HepG2 (cell line): Measurements from ENCODE around the gene LCE1B. TPM values are rescaled to one million over a fixed set of nuclear protein-coding genes. Genes with fewer than 3 reads are reported as not detected.

ENCODE experiments used
- ATAC-seq: fragments of 200-7000 bp; cut with Tn5 transposase; 3 replicates; pipeline ENCODE4 v1.9.1; 2020; ENCODE audit warnings: mild to moderate bottlenecking, moderate library complexity
- BruUV-seq: library from RNA; stranded (reverse); fragments of 400-500 nt; replicated peaks from 2 replicates; lab custom pipeline; 2021; lab: Mats Ljungman, UMichigan
- CTCF ChIA-PET: fragments of 300-600 bp; formaldehyde crosslinking; extraction: SDS; loops from one replicate; lab custom pipeline; 2021; ENCODE audit warnings: low total read pairs, inconsistent platforms, low intra/inter-chr PET ratio; lab: Yijun Ruan, JAX
- POLR2A ChIA-PET: fragments of 350-600 bp; sonication (Branson Sonifier 250); formaldehyde crosslinking; loops from one replicate; lab custom pipeline; 2020; ENCODE audit warnings: antibody characterized with exemption, inconsistent platforms; lab: Yijun Ruan, JAX
- DNase-seq: peaks from one replicate; pipeline ENCODE4 v3.0.0-alpha.2; 2015; ENCODE audit warnings: low spot score
- FAIRE-seq: peaks from 3 replicates; lab custom pipeline; 2011; peaks lifted over from hg19 to GRCh38; lab: Jason Lieb, UNC
- H2AFZ ChIP-seq: one replicate; pipeline ENCODE4 v1.6.1; 2011; ENCODE audit warnings: low read length, inconsistent platforms
- H3K27ac ChIP-seq: fragments of 300-600 bp; 3 replicates; pipeline ENCODE4 v1.8.0; 2011; ENCODE audit warnings: mixed run types, mild to moderate bottlenecking, mixed read lengths, low read length, inconsistent platforms; ENCODE audit not compliant: insufficient read depth; ENCODE audit errors: extremely low read length
- H3K27me3 ChIP-seq, 2 experiments: fragments of 200-600 bp in 1 of 2; 2 replicates in 1 of 2; 3 replicates in 1 of 2; pipeline versions ENCODE4 v1.6.0 to v1.8.0; 2011; ENCODE audit warnings: low read length in 2 of 2, mild to moderate bottlenecking in 2 of 2, moderate library complexity in 2 of 2, inconsistent platforms in 1 of 2; ENCODE audit not compliant: insufficient read depth in 2 of 2, control insufficient read depth in 1 of 2
- H3K36me3 ChIP-seq, 2 experiments: fragments of 200-600 bp in 1 of 2; replicated peaks in 1 of 2; 2 replicates in 1 of 2; 3 replicates in 1 of 2; pipeline versions ENCODE4 v1.5.1 to v1.8.0; 2011; ENCODE audit warnings: low read length in 2 of 2, inconsistent platforms in 1 of 2; ENCODE audit not compliant: insufficient read depth in 2 of 2, control insufficient read depth in 1 of 2
- H3K4me1 ChIP-seq: 2 replicates; pipeline ENCODE4 v1.5.1; 2012; ENCODE audit warnings: low read length, inconsistent platforms; ENCODE audit not compliant: insufficient read depth
- H3K4me2 ChIP-seq: 2 replicates; pipeline ENCODE4 v1.6.0; 2011; ENCODE audit warnings: low read depth, low read length, inconsistent platforms
- H3K4me3 ChIP-seq, 3 experiments: fragments of 200-600 bp in 1 of 3; sonication (generic), shearing (Covaris generic) in 1 of 3; replicated peaks in 1 of 3; 2 replicates each; pipeline ENCODE4 v1.5.1; 2011 to 2016; ENCODE audit warnings: low read length in 3 of 3, inconsistent platforms in 2 of 3, low read depth in 2 of 3, mild to moderate bottlenecking in 2 of 3, control low read depth in 1 of 3, mixed read lengths in 1 of 3; ENCODE audit not compliant: insufficient read depth in 1 of 3
- H3K79me2 ChIP-seq: one replicate; pipeline ENCODE4 v1.6.1; 2011; ENCODE audit warnings: low read length, inconsistent platforms; ENCODE audit not compliant: insufficient read depth
- H3K9ac ChIP-seq: 2 replicates; pipeline ENCODE4 v1.6.0; 2011; ENCODE audit warnings: mild to moderate bottlenecking, low read depth, low read length, inconsistent platforms; ENCODE audit not compliant: insufficient read depth
- H3K9me3 ChIP-seq: 2 replicates; pipeline ENCODE4 v1.5.1; 2012; ENCODE audit warnings: mild to moderate bottlenecking, low read length
- H4K20me1 ChIP-seq: 2 replicates; pipeline ENCODE4 v1.6.0; 2011; ENCODE audit warnings: inconsistent platforms, mild to moderate bottlenecking, low read length, moderate library complexity; ENCODE audit not compliant: insufficient read depth
- AFF4 ChIP-seq: sonication (generic); formaldehyde crosslinking; IDR thresholded peaks from 2 replicates; pipeline ENCODE4 v1.4.0; 2020; ENCODE audit warnings: missing genetic modification reagents
- ESRRA ChIP-seq: sonication (generic); formaldehyde crosslinking; IDR thresholded peaks from 2 replicates; pipeline ENCODE4 v1.5.1; 2020; ENCODE audit warnings: mild to moderate bottlenecking, low read depth, missing genetic modification reagents
- GLMP ChIP-seq: sonication (generic); formaldehyde crosslinking; IDR thresholded peaks from 2 replicates; pipeline ENCODE4 v1.9.0; 2021; ENCODE audit warnings: missing genetic modification reagents, mild to moderate bottlenecking, borderline replicate concordance
- MAFF ChIP-seq: IDR thresholded peaks from 2 replicates; pipeline ENCODE4 v1.6.1; 2011; ENCODE audit warnings: low read depth, low read length, improper control_type of control experiment
- MAFK ChIP-seq, 2 experiments: IDR thresholded peaks in 1 of 2; conservative IDR thresholded peaks in 1 of 2; 2 replicates each; pipeline ENCODE4 v1.6.1; 2011; ENCODE audit warnings: improper control_type of control experiment in 2 of 2, low read length in 2 of 2
- RBAK ChIP-seq: sonication (generic); formaldehyde crosslinking; IDR thresholded peaks from 2 replicates; pipeline ENCODE4 v1.5.1; 2020; ENCODE audit warnings: mild to moderate bottlenecking, missing genetic modification reagents
- ZNF816 ChIP-seq: sonication (generic); formaldehyde crosslinking; IDR thresholded peaks from 2 replicates; pipeline ENCODE4 v1.8.0; 2022; ENCODE audit warnings: missing genetic modification reagents, mild to moderate bottlenecking, borderline replicate concordance
- ZNF878 ChIP-seq: sonication (generic); formaldehyde crosslinking; IDR thresholded peaks from 2 replicates; pipeline ENCODE4 v1.8.1; 2023; ENCODE audit warnings: mild to moderate bottlenecking, missing genetic modification reagents, moderate library complexity
- WGBS: methylation state at CpG from one replicate; pipeline ENCODE4 v1.1.6; 2017; ENCODE audit warnings: low lambda C conversion rate; 5-methylcytosine and 5-hydroxymethylcytosine counted together
- in situ Hi-C: cut with HindIII; loops from 2 replicates; pipeline ENCODE4 v1.10.0; 2017; ENCODE audit warnings: low pct_unique_long_range_greater_than_20kb; ENCODE audit not compliant: extremely low pct_ligation_motif_present
- intact Hi-C: fragments of 100-400 bp; cut with micrococcal nuclease; formaldehyde crosslinking; loops from one replicate; pipeline ENCODE4 v1.10.0; 2022; ENCODE audit not compliant: unreplicated experiment
- polyA plus RNA-seq, 8 experiments: library from polyadenylated mRNA; depleted of rRNA in 3 of 8; stranded (reverse) in 7 of 8; unstranded in 1 of 8; fragments of >200 nt; fragmentation: Illumina TruSeq in 4 of 8; extraction: Trizol in 4 of 8; gene quantifications; 2 replicates each; pipeline versions ENCODE4 v1.2.1 to v1.2.3, GENCODE V29; 2011 to 2016; ENCODE audit warnings: low read depth in 4 of 8, missing spikeins in 1 of 8, mixed read lengths in 1 of 8; ENCODE audit not compliant: insufficient read depth in 1 of 8
- total RNA-seq, 5 experiments: library from RNA; depleted of rRNA; stranded (reverse); fragments of >200 nt; fragmentation: Illumina TruSeq; extraction: Trizol; gene quantifications; 2 replicates each; pipeline ENCODE4 v1.2.3, GENCODE V29; 2016; ENCODE audit warnings: low read depth in 1 of 5
- TF ChIP-seq, protein P1 (sequence below): sonication (generic); formaldehyde crosslinking; IDR thresholded peaks from 2 replicates; pipeline ENCODE4 v1.4.0; 2020; ENCODE audit warnings: low read depth, missing genetic modification reagents

The LCE1B gene
- total and polyA plus RNA-seq, 2 of the 13 experiments (the other 11 are each of a cell fraction or from before 2014, with no cell fraction given): not detected

DNA sequence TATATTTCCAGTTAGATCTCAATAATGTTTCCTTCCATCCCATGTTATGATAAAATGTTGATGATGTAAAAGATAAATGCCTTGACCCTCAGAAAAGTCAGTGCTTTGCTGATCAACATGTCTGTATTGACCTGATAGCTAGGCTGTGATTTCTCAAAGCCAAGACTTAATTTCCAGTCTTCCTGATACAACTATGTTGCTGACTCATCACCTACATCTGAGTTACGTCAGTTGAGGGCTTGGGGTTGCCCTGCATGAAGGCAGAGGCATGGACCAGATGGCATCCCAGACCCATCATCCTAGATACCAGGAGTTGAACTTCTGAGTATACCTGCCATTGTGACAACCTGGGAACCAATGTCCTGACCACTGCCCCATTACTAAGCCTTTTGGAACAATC is 10.4 kb upstream of the LCE1B start:
- ChIA-PET POLR2A (no interaction called here), CTCF (no interaction called here)
- Histone ChIP-seq H3K4me1 (no peaks in the 10 kb centered on the region), H3K36me3 (no peaks in the 10 kb centered on the region), H3K9me3 (no peaks in the 10 kb centered on the region), H3K27me3 (no peaks in the 10 kb centered on the region), H4K20me1 (no peaks in the 10 kb centered on the region), H3K79me2 (no peaks in the 10 kb centered on the region), H3K4me2 (no peak overlapping the region), H3K4me3 (no peak overlapping the region), H2AFZ (no peak overlapping the region), H3K27ac (no peak overlapping the region), H3K9ac (no peak overlapping the region)
- TF ChIP-seq, protein P1, sequence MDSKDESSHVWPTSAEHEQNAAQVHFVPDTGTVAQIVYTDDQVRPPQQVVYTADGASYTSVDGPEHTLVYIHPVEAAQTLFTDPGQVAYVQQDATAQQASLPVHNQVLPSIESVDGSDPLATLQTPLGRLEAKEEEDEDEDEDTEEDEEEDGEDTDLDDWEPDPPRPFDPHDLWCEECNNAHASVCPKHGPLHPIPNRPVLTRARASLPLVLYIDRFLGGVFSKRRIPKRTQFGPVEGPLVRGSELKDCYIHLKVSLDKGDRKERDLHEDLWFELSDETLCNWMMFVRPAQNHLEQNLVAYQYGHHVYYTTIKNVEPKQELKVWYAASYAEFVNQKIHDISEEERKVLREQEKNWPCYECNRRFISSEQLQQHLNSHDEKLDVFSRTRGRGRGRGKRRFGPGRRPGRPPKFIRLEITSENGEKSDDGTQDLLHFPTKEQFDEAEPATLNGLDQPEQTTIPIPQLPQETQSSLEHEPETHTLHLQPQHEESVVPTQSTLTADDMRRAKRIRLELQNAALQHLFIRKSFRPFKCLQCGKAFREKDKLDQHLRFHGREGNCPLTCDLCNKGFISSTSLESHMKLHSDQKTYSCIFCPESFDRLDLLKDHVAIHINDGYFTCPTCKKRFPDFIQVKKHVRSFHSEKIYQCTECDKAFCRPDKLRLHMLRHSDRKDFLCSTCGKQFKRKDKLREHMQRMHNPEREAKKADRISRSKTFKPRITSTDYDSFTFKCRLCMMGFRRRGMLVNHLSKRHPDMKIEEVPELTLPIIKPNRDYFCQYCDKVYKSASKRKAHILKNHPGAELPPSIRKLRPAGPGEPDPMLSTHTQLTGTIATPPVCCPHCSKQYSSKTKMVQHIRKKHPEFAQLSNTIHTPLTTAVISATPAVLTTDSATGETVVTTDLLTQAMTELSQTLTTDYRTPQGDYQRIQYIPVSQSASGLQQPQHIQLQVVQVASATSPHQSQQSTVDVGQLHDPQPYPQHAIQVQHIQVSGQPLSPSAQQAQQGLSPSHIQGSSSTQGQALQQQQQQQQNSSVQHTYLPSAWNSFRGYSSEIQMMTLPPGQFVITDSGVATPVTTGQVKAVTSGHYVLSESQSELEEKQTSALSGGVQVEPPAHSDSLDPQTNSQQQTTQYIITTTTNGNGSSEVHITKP: no peak
- no peak for TF ChIP-seq RBAK (CRISPR knock-in tag)
- TF ChIP-seq MAFK (conservative IDR thresholded peaks at IDR 0.05 in 1 of 2, IDR thresholded peaks at IDR 0.05 in 1 of 2; ENCODE audit: low read length in 2 of 2): peak; percentile 69 to 79
- TF ChIP-seq AFF4 (CRISPR knock-in tag): no peak
- peak; percentile 73 for TF ChIP-seq MAFF
- TF ChIP-seq GLMP (CRISPR knock-in tag): no peak
- no peak for TF ChIP-seq ESRRA (CRISPR knock-in tag)
- no peak for TF ChIP-seq ZNF816 (CRISPR knock-in tag)
- no peak for TF ChIP-seq ZNF878 (CRISPR knock-in tag)
- intact Hi-C loops (no loop called here), in situ Hi-C loops (no loop called here)
- ATAC-seq (no peak), FAIRE-seq (no peak), DNase-seq (no peak)
- BruUV-seq: no TSS peak
- WGBS: 0% methylated on average over 1 of the region's 1 CpG
